HepG2 (cell line): ENCODE data around the gene LMF2.

Experiments used
- CTCF ChIP-seq: sonication (generic); formaldehyde crosslinking; IDR thresholded peaks from 2 replicates; pipeline ENCODE4 v1.5.0; 2020; ENCODE audit warnings: mild to moderate bottlenecking, missing genetic modification reagents, moderate library complexity
- HMGA1 ChIP-seq: sonication (generic); formaldehyde crosslinking; conservative IDR thresholded peaks from 2 replicates; pipeline ENCODE4 v1.4.0; 2020; ENCODE audit warnings: missing genetic modification reagents
- MAFG ChIP-seq: sonication (generic); formaldehyde crosslinking; IDR thresholded peaks from 2 replicates; pipeline ENCODE4 v1.5.1; 2020; ENCODE audit warnings: mild to moderate bottlenecking, missing genetic modification reagents
- NFIC ChIP-seq: IDR thresholded peaks from 2 replicates; pipeline ENCODE4 v1.6.1; 2012; ENCODE audit warnings: mild to moderate bottlenecking, low read length, inconsistent platforms
- YEATS4 ChIP-seq: sonication (generic); formaldehyde crosslinking; IDR thresholded peaks from 2 replicates; pipeline ENCODE4 v1.4.0; 2020; ENCODE audit warnings: missing genetic modification reagents, borderline replicate concordance
- ZNF136 ChIP-seq: sonication (generic); formaldehyde crosslinking; IDR thresholded peaks from 2 replicates; pipeline ENCODE4 v1.8.1; 2022; ENCODE audit warnings: low read depth, mild to moderate bottlenecking, moderate library complexity, missing genetic modification reagents
- ZSCAN22 ChIP-seq: sonication (generic); formaldehyde crosslinking; IDR thresholded peaks from 2 replicates; pipeline ENCODE4 v1.4.0; 2020; ENCODE audit warnings: mild to moderate bottlenecking, missing genetic modification reagents
- TF ChIP-seq, protein P1 (sequence below), 2 experiments: sonication (generic) in 1 of 2; formaldehyde crosslinking in 1 of 2; IDR thresholded peaks; 2 replicates each; pipeline versions ENCODE4 v1.6.1 to v1.9.0; 2014 to 2022; ENCODE audit warnings: antibody characterized with exemption in 1 of 2, borderline replicate concordance in 1 of 2, inconsistent platforms in 1 of 2, low read depth in 1 of 2, missing genetic modification reagents in 1 of 2

DNA sequence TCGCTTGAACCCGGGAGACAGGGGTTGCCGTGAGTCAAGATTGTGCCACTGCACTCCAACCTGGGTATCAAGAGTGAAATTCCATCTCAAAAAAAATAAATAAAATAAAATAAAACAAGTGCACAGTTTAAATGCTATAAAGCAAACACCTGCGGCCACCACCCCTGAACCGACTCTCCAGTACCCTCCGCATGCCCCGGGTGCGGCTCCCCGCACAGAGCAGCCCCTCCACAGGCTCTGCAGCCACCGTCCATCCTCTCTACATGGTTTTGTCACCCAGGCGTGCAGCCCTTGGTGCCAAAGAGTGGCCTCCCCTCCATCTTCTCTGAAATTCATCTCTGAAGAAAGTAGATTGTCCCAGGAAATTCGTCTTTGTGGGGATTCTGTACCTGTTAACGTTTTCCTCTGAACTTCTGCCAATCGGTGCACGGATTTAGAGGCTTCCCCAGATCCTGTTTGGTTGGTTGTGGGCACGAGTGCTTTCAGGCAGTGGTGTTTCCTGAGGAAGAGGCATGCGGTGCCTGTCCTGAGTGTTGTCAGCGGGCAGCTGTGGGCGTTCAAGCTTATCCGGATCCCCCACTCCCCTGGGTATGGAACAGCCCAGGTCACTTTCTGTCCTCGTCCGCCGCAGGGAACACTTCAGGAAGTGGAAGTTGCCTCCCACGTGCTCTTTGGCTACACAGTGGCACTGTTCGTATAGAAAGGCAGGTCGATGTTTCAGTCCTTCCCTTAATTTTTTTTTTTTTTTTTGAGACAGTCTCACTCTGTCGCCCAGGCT is 16.8 kb downstream of the LMF2 start:
- TF ChIP-seq ZSCAN22 (CRISPR knock-in tag) (no peak), ZNF136 (CRISPR knock-in tag) (no peak), NFIC (no peak), MAFG (CRISPR knock-in tag) (no peak), CTCF (CRISPR knock-in tag) (no peak), YEATS4 (CRISPR knock-in tag) (no peak), HMGA1 (CRISPR knock-in tag) (no peak)
- TF ChIP-seq, protein P1, sequence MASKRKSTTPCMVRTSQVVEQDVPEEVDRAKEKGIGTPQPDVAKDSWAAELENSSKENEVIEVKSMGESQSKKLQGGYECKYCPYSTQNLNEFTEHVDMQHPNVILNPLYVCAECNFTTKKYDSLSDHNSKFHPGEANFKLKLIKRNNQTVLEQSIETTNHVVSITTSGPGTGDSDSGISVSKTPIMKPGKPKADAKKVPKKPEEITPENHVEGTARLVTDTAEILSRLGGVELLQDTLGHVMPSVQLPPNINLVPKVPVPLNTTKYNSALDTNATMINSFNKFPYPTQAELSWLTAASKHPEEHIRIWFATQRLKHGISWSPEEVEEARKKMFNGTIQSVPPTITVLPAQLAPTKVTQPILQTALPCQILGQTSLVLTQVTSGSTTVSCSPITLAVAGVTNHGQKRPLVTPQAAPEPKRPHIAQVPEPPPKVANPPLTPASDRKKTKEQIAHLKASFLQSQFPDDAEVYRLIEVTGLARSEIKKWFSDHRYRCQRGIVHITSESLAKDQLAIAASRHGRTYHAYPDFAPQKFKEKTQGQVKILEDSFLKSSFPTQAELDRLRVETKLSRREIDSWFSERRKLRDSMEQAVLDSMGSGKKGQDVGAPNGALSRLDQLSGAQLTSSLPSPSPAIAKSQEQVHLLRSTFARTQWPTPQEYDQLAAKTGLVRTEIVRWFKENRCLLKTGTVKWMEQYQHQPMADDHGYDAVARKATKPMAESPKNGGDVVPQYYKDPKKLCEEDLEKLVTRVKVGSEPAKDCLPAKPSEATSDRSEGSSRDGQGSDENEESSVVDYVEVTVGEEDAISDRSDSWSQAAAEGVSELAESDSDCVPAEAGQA (IDR thresholded peaks at IDR 0.05; ENCODE audit: low read depth) = no peak
- TF ChIP-seq, protein P1 (CRISPR knock-in tag; IDR thresholded peaks at IDR 0.05; ENCODE audit: borderline replicate concordance) = no peak
